GM10248 (cell line): ENCODE results near the gene WWP2.
"Not testable (repeated sequence)": the region's sequence is repeated elsewhere in the genome, so short reads cannot be mapped to it uniquely, and the experiment has no call there.

Experiments used
- CTCF ChIA-PET: fragments of 300-600 bp; sonication (Branson Sonifier 250); formaldehyde crosslinking; extraction: SDS; loops from one replicate; lab custom pipeline; 2021; ENCODE audit warnings: antibody characterized with exemption; lab: Yijun Ruan, JAX
- POLR2A ChIA-PET: fragments of 350-650 bp; sonication (Branson Sonifier 250); formaldehyde crosslinking; extraction: SDS; loops from one replicate; lab custom pipeline; 2020; ENCODE audit warnings: antibody characterized with exemption; lab: Yijun Ruan, JAX
- DNase-seq: peaks from one replicate; pipeline ENCODE4 v3.0.0; 2012; ENCODE audit errors: extremely low spot score
- CTCF ChIP-seq: IDR thresholded peaks from 2 replicates; pipeline ENCODE4 v1.5.1; 2012; ENCODE audit warnings: mild to moderate bottlenecking, low read depth; ENCODE audit errors: extremely low read depth, missing control alignments, control extremely low read depth

WWP2 gene

GRCh38 chr16:69727916-69728270, 34.2 kb upstream of the WWP2 start:
- ChIA-PET POLR2A (interaction anchor here (0.7 to 0.8 kb wide), 2 partner anchors 27 to 39 kb away, joined by 3 read pairs; partner anchors contain the start of gene NOB1), CTCF (interaction anchor here (1.4 to 7.9 kb wide), 3 partner anchors 11 to 26 kb away, joined by 3 to 49 read pairs (median 46); partner anchors contain the start of gene NOB1)
- DNase-seq: peak; percentile 3
- TF ChIP-seq CTCF: no peak

GRCh38 chr16:69729030-69729429, 33.1 kb upstream of the WWP2 start:
- ChIA-PET POLR2A (interaction anchor here (0.6 kb wide), 1 partner anchor 147 kb away, joined by 3 read pairs; no protein-coding TSS in a partner anchor), CTCF (interaction anchor here (1.1 to 7.9 kb wide), 5 partner anchors 10 to 25 kb away, joined by 3 to 49 read pairs (median 5); partner anchors contain the start of gene NOB1)
- DNase-seq: not testable (repeated sequence)

GRCh38 chr16:69731280-69731679, 30.9 kb upstream of the WWP2 start:
- DNase-seq, POLR2A ChIA-PET: not testable (repeated sequence)
- CTCF ChIA-PET: interaction anchor here (7.9 kb wide), 1 partner anchor 23 kb away, joined by 46 read pairs; the partner anchor contains the start of gene NOB1

- CTCF ChIA-PET: interaction anchor here (1.3 kb wide), 1 partner anchor 9 kb away, joined by 3 read pairs; no protein-coding TSS in a partner anchor
- TF ChIP-seq CTCF: no peak
- DNase-seq: no peak
- POLR2A ChIA-PET: no interaction called here
These were observed 30.0 kb upstream of the WWP2 start for GRCh38 chr16:69732101-69732500.

- TF ChIP-seq CTCF: no peak
- no peak for DNase-seq
- POLR2A ChIA-PET: interaction anchor here (0.7 kb wide), 1 partner anchor 12 kb away, joined by 3 read pairs; no protein-coding TSS in a partner anchor
- CTCF ChIA-PET: interaction anchor here (1.0 to 2.7 kb wide), 5 partner anchors 9 to 189 kb away, joined by 3 to 19 read pairs (median 4); partner anchors contain the start of gene NOB1
These were observed 20.6 kb upstream of the WWP2 start for GRCh38 chr16:69741519-69741918.

- TF ChIP-seq CTCF: no peak
- ChIA-PET POLR2A (interaction anchor here (0.7 kb wide), 1 partner anchor 12 kb away, joined by 3 read pairs; no protein-coding TSS in a partner anchor), CTCF (interaction anchor here (1.0 to 2.7 kb wide), 5 partner anchors 10 to 188 kb away, joined by 3 to 19 read pairs (median 4); partner anchors contain the start of gene NOB1)
- no peak for DNase-seq
These were observed 19.9 kb upstream of the WWP2 start for GRCh38 chr16:69741951-69742904.

- no peak for DNase-seq
- CTCF ChIA-PET: interaction anchor here (2.3 kb wide), 1 partner anchor 10 kb away, joined by 14 read pairs; the partner anchor contains the start of gene NOB1
- POLR2A ChIA-PET: no interaction called here
- TF ChIP-seq CTCF: no peak
These were observed 17.5 kb upstream of the WWP2 start for GRCh38 chr16:69744363-69745231.
